ENCODE data around the gene CRTAC1.

The CRTAC1 gene

GRCh38 chr10:97910661-97911060, 119.8 kb downstream of the CRTAC1 start:
- no peak for ATAC-seq
- no peak for TF ChIP-seq GLIS3 (CRISPR knock-in tag; IDR thresholded peaks at IDR 0.05)
- TF ChIP-seq TCF4 (CRISPR knock-in tag; IDR thresholded peaks at IDR 0.05; ENCODE audit: borderline replicate concordance): no peak
- TF ChIP-seq, protein P1, sequence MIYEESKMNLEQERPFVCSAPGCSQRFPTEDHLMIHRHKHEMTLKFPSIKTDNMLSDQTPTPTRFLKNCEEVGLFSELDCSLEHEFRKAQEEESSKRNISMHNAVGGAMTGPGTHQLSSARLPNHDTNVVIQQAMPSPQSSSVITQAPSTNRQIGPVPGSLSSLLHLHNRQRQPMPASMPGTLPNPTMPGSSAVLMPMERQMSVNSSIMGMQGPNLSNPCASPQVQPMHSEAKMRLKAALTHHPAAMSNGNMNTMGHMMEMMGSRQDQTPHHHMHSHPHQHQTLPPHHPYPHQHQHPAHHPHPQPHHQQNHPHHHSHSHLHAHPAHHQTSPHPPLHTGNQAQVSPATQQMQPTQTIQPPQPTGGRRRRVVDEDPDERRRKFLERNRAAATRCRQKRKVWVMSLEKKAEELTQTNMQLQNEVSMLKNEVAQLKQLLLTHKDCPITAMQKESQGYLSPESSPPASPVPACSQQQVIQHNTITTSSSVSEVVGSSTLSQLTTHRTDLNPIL (CRISPR knock-in tag; IDR thresholded peaks at IDR 0.05; ENCODE audit: low read depth): no peak
- no peak for TF ChIP-seq OSR1 (CRISPR knock-in tag; IDR thresholded peaks at IDR 0.05)
- TF ChIP-seq SNAI2 (CRISPR knock-in tag; IDR thresholded peaks at IDR 0.05): no peak
- TF ChIP-seq BACH2 (CRISPR knock-in tag; IDR thresholded peaks at IDR 0.05; ENCODE audit: borderline replicate concordance): no peak
- TF ChIP-seq ESRRG (CRISPR knock-in tag; IDR thresholded peaks at IDR 0.05): no peak
- TF ChIP-seq ZNF70 (CRISPR knock-in tag; IDR thresholded peaks at IDR 0.05): no peak
- no peak for TF ChIP-seq TOX (CRISPR knock-in tag; IDR thresholded peaks at IDR 0.05; ENCODE audit: borderline replicate concordance)
- TF ChIP-seq, protein P2, sequence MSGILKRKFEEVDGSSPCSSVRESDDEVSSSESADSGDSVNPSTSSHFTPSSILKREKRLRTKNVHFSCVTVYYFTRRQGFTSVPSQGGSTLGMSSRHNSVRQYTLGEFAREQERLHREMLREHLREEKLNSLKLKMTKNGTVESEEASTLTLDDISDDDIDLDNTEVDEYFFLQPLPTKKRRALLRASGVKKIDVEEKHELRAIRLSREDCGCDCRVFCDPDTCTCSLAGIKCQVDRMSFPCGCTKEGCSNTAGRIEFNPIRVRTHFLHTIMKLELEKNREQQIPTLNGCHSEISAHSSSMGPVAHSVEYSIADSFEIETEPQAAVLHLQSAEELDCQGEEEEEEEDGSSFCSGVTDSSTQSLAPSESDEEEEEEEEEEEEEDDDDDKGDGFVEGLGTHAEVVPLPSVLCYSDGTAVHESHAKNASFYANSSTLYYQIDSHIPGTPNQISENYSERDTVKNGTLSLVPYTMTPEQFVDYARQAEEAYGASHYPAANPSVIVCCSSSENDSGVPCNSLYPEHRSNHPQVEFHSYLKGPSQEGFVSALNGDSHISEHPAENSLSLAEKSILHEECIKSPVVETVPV (CRISPR knock-in tag; IDR thresholded peaks at IDR 0.05): no peak

DNA sequence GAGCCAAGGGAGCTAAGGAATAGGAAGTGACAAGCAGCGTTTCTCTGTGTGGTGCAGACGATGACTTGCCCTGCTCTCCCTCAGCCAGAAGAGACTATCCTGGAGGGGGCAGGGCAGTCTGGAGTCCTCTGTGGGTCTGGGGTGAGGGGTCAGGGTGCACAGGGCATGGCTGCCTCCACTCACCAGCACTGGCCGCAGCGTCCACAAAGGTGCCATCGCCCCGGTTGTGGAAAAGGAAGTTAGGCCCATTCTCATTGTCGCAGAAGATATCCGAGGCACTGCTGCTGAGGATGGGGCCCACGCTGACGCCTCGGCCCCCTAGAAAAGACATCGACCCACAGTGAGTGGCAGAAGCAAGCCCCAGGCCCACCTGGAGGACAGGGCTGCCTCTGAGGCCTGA, 122.6 kb downstream of the CRTAC1 start:
- TF ChIP-seq, protein P3, sequence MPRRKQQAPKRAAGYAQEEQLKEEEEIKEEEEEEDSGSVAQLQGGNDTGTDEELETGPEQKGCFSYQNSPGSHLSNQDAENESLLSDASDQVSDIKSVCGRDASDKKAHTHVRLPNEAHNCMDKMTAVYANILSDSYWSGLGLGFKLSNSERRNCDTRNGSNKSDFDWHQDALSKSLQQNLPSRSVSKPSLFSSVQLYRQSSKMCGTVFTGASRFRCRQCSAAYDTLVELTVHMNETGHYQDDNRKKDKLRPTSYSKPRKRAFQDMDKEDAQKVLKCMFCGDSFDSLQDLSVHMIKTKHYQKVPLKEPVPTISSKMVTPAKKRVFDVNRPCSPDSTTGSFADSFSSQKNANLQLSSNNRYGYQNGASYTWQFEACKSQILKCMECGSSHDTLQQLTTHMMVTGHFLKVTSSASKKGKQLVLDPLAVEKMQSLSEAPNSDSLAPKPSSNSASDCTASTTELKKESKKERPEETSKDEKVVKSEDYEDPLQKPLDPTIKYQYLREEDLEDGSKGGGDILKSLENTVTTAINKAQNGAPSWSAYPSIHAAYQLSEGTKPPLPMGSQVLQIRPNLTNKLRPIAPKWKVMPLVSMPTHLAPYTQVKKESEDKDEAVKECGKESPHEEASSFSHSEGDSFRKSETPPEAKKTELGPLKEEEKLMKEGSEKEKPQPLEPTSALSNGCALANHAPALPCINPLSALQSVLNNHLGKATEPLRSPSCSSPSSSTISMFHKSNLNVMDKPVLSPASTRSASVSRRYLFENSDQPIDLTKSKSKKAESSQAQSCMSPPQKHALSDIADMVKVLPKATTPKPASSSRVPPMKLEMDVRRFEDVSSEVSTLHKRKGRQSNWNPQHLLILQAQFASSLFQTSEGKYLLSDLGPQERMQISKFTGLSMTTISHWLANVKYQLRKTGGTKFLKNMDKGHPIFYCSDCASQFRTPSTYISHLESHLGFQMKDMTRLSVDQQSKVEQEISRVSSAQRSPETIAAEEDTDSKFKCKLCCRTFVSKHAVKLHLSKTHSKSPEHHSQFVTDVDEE (CRISPR knock-in tag; IDR thresholded peaks at IDR 0.05): no peak
- TF ChIP-seq OSR1 (CRISPR knock-in tag; IDR thresholded peaks at IDR 0.05) (no peak), ZNF70 (CRISPR knock-in tag; IDR thresholded peaks at IDR 0.05) (no peak), ISL1 (CRISPR knock-in tag; IDR thresholded peaks at IDR 0.05) (no peak)
- ATAC-seq: no peak

DNA sequence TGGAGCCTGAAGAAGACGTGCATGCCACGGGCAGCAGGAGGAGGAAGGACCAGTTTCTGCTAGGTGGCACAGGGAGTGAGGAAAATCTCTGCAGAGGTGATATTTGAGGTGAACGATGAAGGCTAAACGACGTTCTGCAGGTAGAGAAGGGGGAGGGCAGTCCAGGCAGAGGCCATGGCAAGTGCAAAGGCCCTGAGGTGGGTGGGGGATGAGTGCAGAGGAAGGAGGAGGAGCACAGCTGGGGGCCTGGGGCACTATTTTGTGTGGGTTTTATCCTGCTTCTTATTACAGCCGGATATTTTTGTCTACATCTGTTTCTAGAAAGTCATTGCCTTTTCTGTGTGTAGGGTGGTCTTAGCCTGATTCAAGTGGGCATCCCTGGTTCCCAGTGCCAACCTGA, 123.2 kb downstream of the CRTAC1 start:
- ATAC-seq: no peak
- TF ChIP-seq ESRRG (CRISPR knock-in tag; IDR thresholded peaks at IDR 0.05) (no peak), PPARA (CRISPR knock-in tag; IDR thresholded peaks at IDR 0.05; ENCODE audit: borderline replicate concordance) (no peak), GLIS3 (CRISPR knock-in tag; IDR thresholded peaks at IDR 0.05) (no peak), ZNF70 (CRISPR knock-in tag; IDR thresholded peaks at IDR 0.05) (no peak)

DNA sequence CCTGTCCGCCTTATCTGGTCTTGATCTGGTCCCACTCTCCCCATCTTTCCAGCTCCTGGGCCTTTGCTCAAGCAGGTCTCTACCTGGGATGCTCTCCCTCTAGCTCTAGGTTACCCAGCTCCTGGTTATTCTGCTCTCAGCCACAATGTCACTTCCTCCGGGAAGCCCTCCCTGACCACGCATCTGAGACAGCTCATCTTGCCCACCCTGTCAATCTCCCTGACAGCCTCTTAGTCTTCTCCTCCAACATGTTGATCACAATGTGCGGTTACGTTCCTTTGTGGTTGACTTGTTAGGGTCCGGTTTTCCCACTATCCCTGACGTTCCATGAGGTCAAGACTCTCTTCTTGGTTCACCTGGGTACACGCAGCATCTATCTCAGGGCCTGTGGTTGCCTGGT, 125.1 kb downstream of the CRTAC1 start:
- no peak for TF ChIP-seq ZNF565 (CRISPR knock-in tag; conservative IDR thresholded peaks at IDR 0.05; ENCODE audit: low read depth)
- no peak for TF ChIP-seq RARB (CRISPR knock-in tag; IDR thresholded peaks at IDR 0.05)
- no peak for ATAC-seq

GRCh38 chr10:97904576-97904975, 125.8 kb downstream of the CRTAC1 start:
- ATAC-seq: no peak
- no peak for TF ChIP-seq OSR1 (CRISPR knock-in tag; IDR thresholded peaks at IDR 0.05)
- TF ChIP-seq ARNTL (CRISPR knock-in tag; IDR thresholded peaks at IDR 0.05; ENCODE audit: borderline replicate concordance, low read depth): no peak
- TF ChIP-seq, protein P2 (CRISPR knock-in tag; IDR thresholded peaks at IDR 0.05): no peak
- TF ChIP-seq ZNF8 (CRISPR knock-in tag; IDR thresholded peaks at IDR 0.05): no peak
- TF ChIP-seq TOX (CRISPR knock-in tag; IDR thresholded peaks at IDR 0.05; ENCODE audit: borderline replicate concordance): no peak
- TF ChIP-seq, protein P3 (CRISPR knock-in tag; IDR thresholded peaks at IDR 0.05): no peak
- no peak for TF ChIP-seq RARB (CRISPR knock-in tag; IDR thresholded peaks at IDR 0.05)
- no peak for TF ChIP-seq ZFP3 (CRISPR knock-in tag; IDR thresholded peaks at IDR 0.05)
- no peak for TF ChIP-seq CSDC2 (CRISPR knock-in tag; IDR thresholded peaks at IDR 0.05)
- no peak for TF ChIP-seq BACH2 (CRISPR knock-in tag; IDR thresholded peaks at IDR 0.05; ENCODE audit: borderline replicate concordance)
- no peak for TF ChIP-seq ISL1 (CRISPR knock-in tag; IDR thresholded peaks at IDR 0.05)
- TF ChIP-seq ESRRG (CRISPR knock-in tag; IDR thresholded peaks at IDR 0.05): no peak
- TF ChIP-seq, protein P4, sequence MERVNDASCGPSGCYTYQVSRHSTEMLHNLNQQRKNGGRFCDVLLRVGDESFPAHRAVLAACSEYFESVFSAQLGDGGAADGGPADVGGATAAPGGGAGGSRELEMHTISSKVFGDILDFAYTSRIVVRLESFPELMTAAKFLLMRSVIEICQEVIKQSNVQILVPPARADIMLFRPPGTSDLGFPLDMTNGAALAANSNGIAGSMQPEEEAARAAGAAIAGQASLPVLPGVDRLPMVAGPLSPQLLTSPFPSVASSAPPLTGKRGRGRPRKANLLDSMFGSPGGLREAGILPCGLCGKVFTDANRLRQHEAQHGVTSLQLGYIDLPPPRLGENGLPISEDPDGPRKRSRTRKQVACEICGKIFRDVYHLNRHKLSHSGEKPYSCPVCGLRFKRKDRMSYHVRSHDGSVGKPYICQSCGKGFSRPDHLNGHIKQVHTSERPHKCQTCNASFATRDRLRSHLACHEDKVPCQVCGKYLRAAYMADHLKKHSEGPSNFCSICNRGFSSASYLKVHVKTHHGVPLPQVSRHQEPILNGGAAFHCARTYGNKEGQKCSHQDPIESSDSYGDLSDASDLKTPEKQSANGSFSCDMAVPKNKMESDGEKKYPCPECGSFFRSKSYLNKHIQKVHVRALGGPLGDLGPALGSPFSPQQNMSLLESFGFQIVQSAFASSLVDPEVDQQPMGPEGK (CRISPR knock-in tag; IDR thresholded peaks at IDR 0.05; ENCODE audit: borderline replicate concordance): no peak
- TF ChIP-seq GLIS3 (CRISPR knock-in tag; IDR thresholded peaks at IDR 0.05): no peak
- TF ChIP-seq, protein P1 (CRISPR knock-in tag; IDR thresholded peaks at IDR 0.05; ENCODE audit: low read depth): no peak
- TF ChIP-seq ZNF70 (CRISPR knock-in tag; IDR thresholded peaks at IDR 0.05): no peak
- TF ChIP-seq ZC3H10 (CRISPR knock-in tag; IDR thresholded peaks at IDR 0.05): no peak

Measured in SK-N-SH treated with all-trans-retinoic acid at 6 μM for 48 hours (cell line).